Measurements from ENCODE around the gene TNFRSF12A.

The TNFRSF12A gene

DNA sequence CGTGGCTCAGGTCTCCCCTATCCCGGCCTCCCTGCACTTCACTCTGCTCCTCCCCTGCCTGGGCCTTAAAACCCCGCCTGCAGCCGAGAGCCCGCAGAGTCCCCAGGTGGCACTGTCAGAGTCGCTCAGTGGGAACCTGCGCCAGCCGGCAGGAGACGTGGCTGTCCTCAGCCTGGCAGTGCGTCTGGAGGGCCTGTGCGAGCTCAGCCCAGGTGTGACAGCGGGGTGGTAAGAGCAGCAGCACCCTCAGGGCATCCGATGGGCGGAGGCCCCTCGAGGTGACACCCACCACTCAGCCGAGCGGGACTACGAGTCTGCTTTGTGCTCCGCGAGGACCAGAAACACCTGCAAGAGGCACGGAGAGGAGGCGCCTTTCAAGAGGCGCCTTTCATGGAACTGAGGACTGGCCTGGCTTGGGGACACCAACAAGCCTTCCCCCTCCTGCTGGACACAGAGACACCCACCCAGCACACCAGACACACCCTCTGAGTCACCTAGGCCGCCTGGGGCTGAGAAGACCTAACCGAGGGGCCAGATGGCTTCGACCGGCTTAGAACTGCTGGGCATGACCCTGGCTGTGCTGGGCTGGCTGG is 7.2 kb upstream of the TNFRSF12A start, which contains the start of gene CLDN9:
Gene CLDN9 (plus strand): TSS at position 96 of the 593 bp plus-strand sequence. CDS start 440 bp downstream, at position 536.
- no peak for DNase-seq

GRCh38 chr16:3013491-3013951 is 6.6 kb upstream of the TNFRSF12A start:
- DNase-seq, result no peak

DNA sequence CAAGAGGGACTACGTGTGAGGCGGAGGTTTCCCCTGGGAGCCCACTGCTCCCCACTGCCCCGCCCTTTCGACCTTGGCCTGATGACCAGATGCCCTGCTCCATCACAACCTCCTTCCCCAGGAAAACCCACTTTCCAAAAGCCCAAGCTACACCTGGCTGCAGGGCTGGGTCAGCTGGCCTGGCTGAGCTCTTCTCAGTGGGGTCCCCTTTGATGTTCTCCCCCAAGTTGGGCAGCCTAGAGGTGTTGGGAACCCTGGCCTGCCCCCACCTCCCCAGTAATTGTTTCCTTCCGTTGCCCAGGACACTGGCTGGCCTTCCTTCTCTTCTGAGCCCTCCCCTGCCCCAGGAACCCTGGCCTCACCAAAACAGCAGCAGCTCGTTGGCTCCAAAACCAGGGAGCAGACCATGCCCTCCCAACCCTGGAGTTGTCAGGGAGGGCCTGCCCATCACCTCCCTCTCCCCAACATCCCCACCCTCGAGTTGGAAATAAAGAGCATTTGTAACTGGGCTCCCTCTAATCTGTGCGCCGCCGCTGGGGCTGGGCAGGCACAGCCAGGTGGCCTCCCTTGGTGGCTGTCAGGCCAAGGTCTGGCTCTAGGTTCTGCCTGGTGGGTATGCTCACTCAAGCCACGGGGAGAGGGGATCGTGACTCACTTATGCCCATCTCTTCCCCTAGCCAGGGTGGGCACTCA is 6.0 kb upstream of the TNFRSF12A start:
- DNase-seq, result no peak

DNA sequence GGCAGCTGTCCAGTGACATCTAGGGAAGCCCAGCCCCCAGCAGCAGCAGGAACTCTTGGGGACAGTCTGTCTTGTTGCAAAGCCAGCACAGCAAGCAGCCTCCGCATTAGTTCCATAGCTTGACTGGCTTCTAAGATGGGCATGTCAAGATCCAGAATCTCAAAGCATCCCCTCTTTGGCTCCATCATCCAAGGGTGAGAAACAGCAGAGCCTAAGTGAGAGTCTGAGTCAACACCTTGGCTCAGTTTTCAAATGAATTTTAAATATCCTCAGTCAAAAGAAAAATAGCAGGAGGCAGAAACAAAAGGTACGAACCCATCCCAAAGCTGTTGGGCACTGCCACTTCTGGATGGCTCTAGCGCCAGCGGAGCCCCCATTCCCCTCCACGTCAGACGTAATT is 5.2 kb upstream of the TNFRSF12A start:
- no peak for DNase-seq

DNA sequence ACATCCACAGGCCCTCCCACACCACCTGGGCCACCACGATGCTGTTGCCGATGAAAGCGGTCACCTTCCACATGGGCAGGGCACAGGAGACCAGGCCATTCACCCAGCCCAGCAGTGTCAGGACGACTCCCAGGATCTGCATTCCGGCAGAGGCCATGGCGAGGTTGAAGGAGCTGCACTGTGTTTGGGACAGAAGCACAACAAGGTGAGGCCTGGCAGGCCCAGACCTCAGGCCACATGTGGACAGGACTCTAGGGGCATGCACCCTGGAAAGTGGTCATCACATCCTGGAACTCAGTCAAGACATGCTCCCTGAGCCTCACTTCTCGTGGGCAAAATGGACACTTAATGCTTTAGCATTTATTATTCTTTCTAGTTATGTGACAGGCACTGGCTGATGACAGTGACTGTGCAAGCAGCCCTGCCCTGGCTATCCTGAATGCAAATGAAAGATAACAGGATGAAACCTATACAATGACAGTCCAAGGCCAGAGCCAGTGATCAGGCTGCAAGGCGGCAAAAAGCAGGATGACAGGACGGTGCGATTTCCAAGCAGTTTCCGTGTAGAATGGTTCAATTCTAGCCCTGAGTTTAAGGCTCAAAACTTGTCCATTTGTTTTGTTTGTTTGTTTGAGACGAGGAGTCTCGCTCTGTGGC is 4.2 kb upstream of the TNFRSF12A start:
- DNase-seq, result no peak

- no peak for DNase-seq
Measured at GRCh38 chr16:3017344-3017743, 2.8 kb upstream of the TNFRSF12A start.

DNA sequence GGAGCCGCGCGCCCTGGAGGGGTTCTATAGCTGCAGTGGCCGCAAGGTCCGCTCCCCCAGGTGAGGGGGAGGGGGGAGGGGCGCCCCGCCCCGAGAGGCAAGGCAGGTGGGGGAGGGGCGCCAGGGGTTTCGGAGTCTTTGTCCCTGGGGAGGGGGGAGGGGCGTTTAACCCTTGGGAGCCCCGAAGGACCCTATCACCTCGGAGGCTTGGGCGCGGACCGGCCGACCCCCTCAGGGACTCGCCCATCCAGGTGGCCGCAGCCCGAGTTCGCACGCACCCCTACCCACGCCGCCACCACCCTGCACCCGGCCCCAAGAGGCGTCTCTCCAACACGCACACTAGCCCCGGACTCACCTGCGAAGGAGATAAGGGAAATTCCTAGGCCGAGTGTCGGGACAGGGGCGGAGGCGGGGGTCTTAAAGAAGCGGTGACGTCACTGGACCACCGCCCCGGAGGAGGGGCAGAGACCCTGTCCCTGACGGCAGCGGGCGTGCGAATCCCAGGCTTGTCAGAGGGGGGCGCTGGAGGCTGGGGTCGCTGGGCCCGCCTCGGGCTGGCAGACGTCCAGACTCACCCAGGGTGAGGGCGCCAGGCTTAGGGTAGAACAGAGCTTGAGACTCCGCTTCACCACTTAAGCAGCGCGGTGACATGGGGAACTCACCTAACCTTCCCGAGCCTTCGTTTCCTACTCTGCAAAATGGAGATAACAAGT is 2.2 kb upstream of the TNFRSF12A start, which contains the start of gene CLDN6:
Gene CLDN6 (minus strand): TSS at position 390 of the 713 bp plus-strand sequence. CDS start 2,162 bp downstream, outside the sequence.
- DNase-seq, result peak; percentile 61 to 66

GRCh38 chr16:3019594-3020246 is 448 bp upstream of the TNFRSF12A start:
- no peak for DNase-seq

- peak; percentile 60 to 71 for DNase-seq
Measured at GRCh38 chr16:3020604-3021448, 658 bp downstream of the TNFRSF12A start.

- peak; percentile 92 to 93 for DNase-seq
Measured at GRCh38 chr16:3021449-3022207, 1.5 kb downstream of the TNFRSF12A start.

GRCh38 chr16:3022208-3022683 is 2.1 kb downstream of the TNFRSF12A start:
- peak; percentile 94 for DNase-seq

- DNase-seq, result peak; percentile 49 to 64
Measured at GRCh38 chr16:3022684-3023414, 2.7 kb downstream of the TNFRSF12A start.

- peak in 1 of 2 experiments; percentile 63 for DNase-seq
Measured at GRCh38 chr16:3023415-3023668, 3.2 kb downstream of the TNFRSF12A start.

DNA sequence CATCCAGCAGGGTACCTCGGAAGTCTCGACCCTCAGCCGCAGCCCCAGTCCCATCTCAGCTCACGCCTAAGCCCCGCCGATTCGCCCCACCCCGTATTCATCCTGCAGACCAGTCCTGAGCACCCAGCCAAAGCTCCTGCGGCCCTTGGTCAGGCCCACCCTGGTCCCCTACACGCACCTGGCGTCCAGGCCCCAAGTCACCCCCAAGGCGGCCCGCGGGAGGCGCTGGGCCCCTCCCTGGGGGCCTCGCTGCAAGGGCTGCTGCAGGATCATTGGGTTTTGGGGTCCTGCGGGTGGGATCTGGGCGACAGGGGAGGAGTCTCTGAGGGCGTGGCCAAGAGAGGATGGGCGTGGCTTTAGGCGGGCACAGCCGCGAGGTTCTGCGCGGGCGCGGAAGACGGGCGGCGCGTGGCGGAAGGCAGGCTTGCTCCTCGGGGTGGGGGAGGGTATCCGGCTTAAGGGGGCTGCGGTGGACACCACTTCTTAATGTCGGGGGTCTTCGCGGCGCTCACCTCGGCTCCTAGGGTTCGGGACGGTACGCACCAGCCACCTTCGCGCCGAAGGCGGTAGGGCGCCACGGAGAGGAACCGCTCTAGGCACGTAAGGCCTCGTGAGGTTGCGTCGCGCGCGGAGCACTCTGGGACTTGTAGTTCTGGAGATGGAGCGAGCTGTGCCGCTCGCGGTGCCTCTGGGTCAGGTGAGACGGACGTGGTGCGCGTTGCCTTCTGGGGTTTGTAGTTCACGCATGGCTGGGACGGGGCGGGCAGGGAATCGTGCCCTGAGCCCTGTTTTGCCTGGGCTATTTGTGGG is 3.7 kb downstream of the TNFRSF12A start, which contains the start of the genes HCFC1R1 and THOC6:
Gene HCFC1R1 (minus strand): TSS at position 274 of the 810 bp plus-strand sequence. CDS start 1 bp downstream, at position 273.
Gene THOC6 (plus strand): TSS at position 367 of the 810 bp plus-strand sequence. CDS start 292 bp downstream, at position 659.
- DNase-seq, result peak; percentile 97

DNA sequence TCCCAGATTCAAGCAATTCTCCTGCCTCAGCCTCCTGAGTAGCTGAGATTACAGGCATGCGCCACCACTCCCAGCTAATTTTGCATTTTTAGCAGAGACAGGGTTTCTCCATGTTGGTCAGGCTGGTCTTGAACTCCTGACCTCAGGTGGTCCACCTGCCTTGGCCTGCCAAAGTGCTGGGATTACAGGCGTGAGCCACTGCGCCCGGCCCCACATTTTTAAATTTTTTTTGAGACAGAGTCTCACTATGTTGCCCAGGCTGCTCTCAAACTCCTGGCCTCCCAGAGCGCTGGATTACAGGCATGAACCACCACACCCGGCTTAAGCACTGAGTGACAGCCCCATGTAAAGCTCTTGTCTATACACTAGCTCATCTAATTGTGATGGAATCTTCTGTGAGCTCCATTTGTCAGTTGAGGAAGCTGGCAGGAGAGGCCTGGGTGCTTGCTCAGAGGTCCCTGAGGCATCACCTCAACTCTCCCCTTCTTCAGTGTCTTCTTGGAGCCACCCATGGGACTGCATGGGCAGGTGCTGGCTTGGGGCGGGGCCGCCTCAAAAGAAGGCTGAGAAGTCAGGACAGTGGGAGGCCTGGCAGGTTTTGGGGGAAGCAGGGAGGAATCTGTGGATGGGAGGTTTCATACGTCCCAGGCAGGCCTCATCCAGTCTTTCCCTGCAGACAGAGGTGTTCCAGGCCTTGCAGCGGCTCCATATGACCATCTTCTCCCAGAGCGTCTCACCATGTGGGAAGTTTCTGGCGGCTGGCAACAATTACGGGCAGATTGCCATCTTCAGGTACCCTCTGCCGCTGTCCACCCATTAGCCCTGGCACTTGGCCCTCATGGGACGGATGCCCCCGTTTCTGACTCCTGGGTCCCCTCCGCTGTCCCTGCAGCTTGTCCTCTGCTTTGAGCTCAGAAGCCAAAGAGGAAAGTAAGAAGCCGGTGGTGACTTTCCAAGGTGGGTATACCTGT is 5.1 kb downstream of the TNFRSF12A start:
- no peak for DNase-seq

DNA sequence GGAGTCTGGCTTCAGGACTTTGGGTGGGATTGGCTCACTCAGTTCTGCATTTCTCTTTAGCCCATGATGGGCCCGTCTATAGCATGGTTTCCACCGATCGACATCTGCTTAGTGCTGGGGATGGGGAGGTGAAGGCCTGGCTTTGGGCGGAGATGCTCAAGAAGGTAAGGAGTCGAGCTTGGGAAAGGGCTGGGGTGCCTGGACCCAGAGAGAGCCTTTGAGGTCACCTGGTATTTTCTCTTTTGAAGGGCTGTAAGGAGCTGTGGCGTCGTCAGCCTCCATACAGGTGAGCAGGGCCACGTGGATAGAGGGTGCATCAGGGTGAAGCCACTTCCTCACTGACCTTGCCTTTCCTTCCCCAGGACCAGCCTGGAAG is 5.8 kb downstream of the TNFRSF12A start:
- no peak for DNase-seq

GRCh38 chr16:3026609-3027488 is 6.7 kb downstream of the TNFRSF12A start:
- DNase-seq, result no peak

Measured in activated T-cell treated with anti-CD3 and anti-CD28 coated beads, Interleukin-2, amount 50 U/mL, for 48 hours (primary cell).